Colonic mucosa (tissue), 4 donors: ENCODE measurements around the gene CYTH3. TPM values are rescaled to one million over a fixed set of nuclear protein-coding genes. Genes with fewer than 3 reads are reported as not detected.

Experiments
- DNase-seq: peaks from one replicate; pipeline ENCODE4 v3.0.0-alpha.2; 2020
- H3K27ac ChIP-seq: fragments of 200-600 bp; one replicate; pipeline ENCODE4 v1.8.0; 2021
- H3K27me3 ChIP-seq: fragments of 200-600 bp; one replicate; pipeline ENCODE4 v1.8.0; 2021
- H3K36me3 ChIP-seq: fragments of 200-600 bp; one replicate; pipeline ENCODE4 v1.8.0; 2021
- H3K4me1 ChIP-seq: fragments of 200-600 bp; one replicate; pipeline ENCODE4 v1.8.0; 2021; ENCODE audit warnings: mild to moderate bottlenecking
- H3K4me3 ChIP-seq: fragments of 200-600 bp; one replicate; pipeline ENCODE4 v1.8.0; 2021
- H3K9ac ChIP-seq, 2 donors: one replicate each; pipeline ENCODE4 v1.7.0; 2013; ENCODE audit warnings: control low read depth in 2 of 2, low read depth in 2 of 2, low read length in 2 of 2
- H3K9me3 ChIP-seq: fragments of 200-600 bp; one replicate; pipeline ENCODE4 v1.8.0; 2021
- CTCF ChIP-seq: fragments of 200-600 bp; IDR thresholded peaks from one replicate; pipeline ENCODE4 v1.8.0; 2022; ENCODE audit warnings: antibody characterized with exemption, mild to moderate bottlenecking
- intact Hi-C: fragments of 100-400 bp; cut with DNase I; formaldehyde crosslinking; loops from one replicate; pipeline ENCODE4 v1.14.1; 2022
- total RNA-seq, 2 donors: library from RNA; stranded (reverse); fragmentation: NEBNext Ultra II Directional in 1 of 2; extraction: Animal tissue kit (Norgen Biotek cat#: 25700) in 1 of 2; gene quantifications; one replicate each; pipeline ENCODE4 v1.2.1, GENCODE V29; 2021
- donor health status: healthy.
- donor health status: DM: no; HTN: no; CAD: no.
- donor health status: DM: no; HTN: no; CAD: no.

The CYTH3 gene
- 10 to 100 TPM in 1 of 2 donors, 1 to 10 TPM in 1; 9.1 to 11.3 TPM for total RNA-seq

- DNase-seq: peak; percentile 82
- H3K27ac ChIP-seq: peak within 1 kb of the TSS; percentile 20
- H3K27me3 ChIP-seq: no peaks in the 10 kb centered on the region
- peak within 1 kb of the TSS; percentile 89 for H3K4me3 ChIP-seq
- no peak for TF ChIP-seq CTCF
- H3K36me3 ChIP-seq: no peaks in the 10 kb centered on the region
- peak within 1 kb of the TSS; percentile 75 to 94 for H3K9ac ChIP-seq
- H3K4me1 ChIP-seq: peaks cover 18% of the 10 kb centered on the region
- intact Hi-C loops: no loop called here
- no peaks in the 10 kb centered on the region for H3K9me3 ChIP-seq
Measured at GRCh38 chr7:6272481-6273323, at the start of gene CYTH3. TSS of gene CYTH3 (minus strand) at chr7:6272624. CDS start at chr7:6272507, 117 bp downstream.

GRCh38 chr7:6320791-6321190, 48.4 kb upstream of the CYTH3 start:
- no peaks in the 10 kb centered on the region for H3K4me1 ChIP-seq
- H3K4me3 ChIP-seq: no peak overlapping the region
- intact Hi-C loops: loop anchor here (5.0 to 10.0 kb wide), 3 partner anchors 163 to 466 kb away; no protein-coding TSS in a partner anchor
- H3K27me3 ChIP-seq: no peaks in the 10 kb centered on the region
- H3K27ac ChIP-seq: no peak overlapping the region
- no peak for DNase-seq
- H3K9me3 ChIP-seq: no peaks in the 10 kb centered on the region
- no peak for TF ChIP-seq CTCF
- no peaks in the 10 kb centered on the region for H3K36me3 ChIP-seq
- no peak overlapping the region for H3K9ac ChIP-seq

- no peaks in the 10 kb centered on the region for H3K36me3 ChIP-seq
- peak; percentile 18 for DNase-seq
- no peaks in the 10 kb centered on the region for H3K9me3 ChIP-seq
- H3K4me1 ChIP-seq: no peaks in the 10 kb centered on the region
- H3K27ac ChIP-seq: no peak overlapping the region
- TF ChIP-seq CTCF: no peak
- intact Hi-C loops: no loop called here
- H3K9ac ChIP-seq: no peak overlapping the region
- no peaks in the 10 kb centered on the region for H3K27me3 ChIP-seq
- H3K4me3 ChIP-seq: no peak overlapping the region
Measured at GRCh38 chr7:6317797-6318438, 45.5 kb upstream of the CYTH3 start.

- H3K4me3 ChIP-seq: no peak overlapping the region
- TF ChIP-seq CTCF: no peak
- no peaks in the 10 kb centered on the region for H3K9me3 ChIP-seq
- no peak overlapping the region for H3K9ac ChIP-seq
- H3K27me3 ChIP-seq: no peaks in the 10 kb centered on the region
- no peak for DNase-seq
- no peak overlapping the region for H3K27ac ChIP-seq
- H3K4me1 ChIP-seq: no peaks in the 10 kb centered on the region
- intact Hi-C loops: no loop called here
- H3K36me3 ChIP-seq: no peaks in the 10 kb centered on the region
Measured at GRCh38 chr7:6316226-6316625, 43.8 kb upstream of the CYTH3 start.

GRCh38 chr7:6315746-6316145, 43.3 kb upstream of the CYTH3 start:
- Histone ChIP-seq H3K4me1 (no peaks in the 10 kb centered on the region), H3K27me3 (no peaks in the 10 kb centered on the region), H3K36me3 (no peaks in the 10 kb centered on the region), H3K27ac (no peak overlapping the region), H3K4me3 (no peak overlapping the region), H3K9me3 (no peaks in the 10 kb centered on the region), H3K9ac (no peak overlapping the region)
- intact Hi-C loops: no loop called here
- no peak for DNase-seq
- no peak for TF ChIP-seq CTCF
